Hindlimb muscle (tissue), 1 donor: Measurements from ENCODE around the gene NR2F1. TPM values are rescaled to one million over a fixed set of nuclear protein-coding genes. Genes with fewer than 3 reads are reported as not detected.
"Not testable (repeated sequence)": the region's sequence is repeated elsewhere in the genome, so short reads cannot be mapped to it uniquely, and the experiment has no call there.

Experiments
- DNase-seq: peaks from one replicate; pipeline ENCODE4 v3.0.0-alpha.2; 2013
- polyA plus RNA-seq: library from polyadenylated mRNA; unstranded; fragments of 120-200 nt; gene quantifications from one replicate; pipeline ENCODE4 v1.2.1, GENCODE V29; 2013; ENCODE audit not compliant: insufficient read length

Gene NR2F1
- polyA plus RNA-seq: 3.9 TPM

DNA sequence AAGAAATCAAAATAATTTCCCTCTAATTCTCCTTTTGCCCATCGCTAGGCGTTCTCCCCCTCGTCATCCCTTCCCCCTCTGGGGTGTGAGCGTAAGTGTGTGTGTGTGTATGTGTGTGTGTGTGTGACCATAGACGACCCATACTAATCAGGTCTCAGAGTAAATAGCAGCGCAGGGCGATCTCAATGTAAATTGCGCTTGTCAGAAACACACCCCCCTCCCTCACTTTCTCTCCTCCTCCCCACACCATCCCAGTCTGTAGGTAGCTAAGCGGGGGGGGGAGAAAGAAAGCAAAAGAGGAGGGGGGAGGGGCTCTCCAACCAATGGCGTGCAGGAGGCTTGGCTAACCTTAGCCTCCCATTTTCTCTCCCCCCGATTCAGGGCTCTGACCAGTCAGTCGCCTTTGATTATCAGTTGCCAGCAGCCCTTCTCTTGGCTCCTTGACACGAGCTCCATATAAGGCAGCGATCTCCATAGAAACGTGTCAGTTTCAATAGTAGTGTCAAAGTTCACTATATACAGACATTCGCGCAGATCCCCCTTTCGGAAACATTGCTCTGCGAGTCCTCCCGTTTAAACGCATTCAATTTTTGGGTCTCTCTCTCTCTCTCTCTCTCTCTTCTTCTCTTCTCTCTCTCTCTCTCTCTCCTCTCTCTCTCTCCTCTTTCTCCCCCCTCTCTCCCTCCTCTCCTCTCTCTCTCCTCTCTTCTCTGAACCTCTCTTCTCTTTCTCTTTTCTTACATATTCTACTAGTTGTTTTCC lies at the start of gene NR2F1:
Gene NR2F1 (plus strand): TSS at position 546 of the 762 bp plus-strand sequence. CDS start 1,802 bp downstream, outside the sequence.
- peak; percentile 72 for DNase-seq

DNA sequence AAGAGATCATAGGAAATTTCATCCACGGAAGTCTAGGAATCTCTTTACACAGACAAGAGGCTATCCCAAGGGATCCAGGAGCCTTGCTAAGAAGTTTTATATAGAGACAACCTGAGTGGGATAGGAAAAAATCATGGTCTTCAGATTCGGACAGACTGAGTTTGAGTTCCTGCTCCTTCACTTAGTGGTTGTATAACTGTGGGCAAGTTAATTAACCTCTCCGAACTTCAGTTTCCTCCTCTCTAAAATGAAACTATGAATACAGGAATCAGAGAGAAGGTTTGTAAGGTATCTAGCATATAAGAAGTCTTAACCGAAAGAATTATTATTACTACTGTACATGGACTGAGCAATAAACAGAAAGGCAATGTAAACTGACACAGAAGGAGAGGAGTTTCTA lies 37.1 kb upstream of the NR2F1 start:
- DNase-seq: no peak

DNA sequence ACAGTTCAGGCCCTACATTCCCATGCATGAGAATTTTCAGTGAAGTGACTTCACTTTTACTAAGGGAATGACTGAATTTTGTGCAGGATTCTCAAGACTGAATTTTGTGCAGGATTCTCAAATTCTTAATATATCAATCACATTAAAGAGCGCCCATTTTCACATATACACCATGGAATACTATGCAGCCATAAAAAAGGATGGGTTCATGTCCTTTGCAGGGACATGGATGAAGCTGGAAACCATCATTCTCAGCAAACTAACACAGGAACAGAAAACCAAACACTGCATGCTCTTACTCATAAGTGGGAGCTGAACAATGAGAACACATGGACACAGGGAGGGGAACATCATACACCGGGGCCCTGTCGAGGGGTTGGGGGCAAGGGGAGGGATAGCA lies 33.4 kb upstream of the NR2F1 start:
- DNase-seq: not testable (repeated sequence)

DNA sequence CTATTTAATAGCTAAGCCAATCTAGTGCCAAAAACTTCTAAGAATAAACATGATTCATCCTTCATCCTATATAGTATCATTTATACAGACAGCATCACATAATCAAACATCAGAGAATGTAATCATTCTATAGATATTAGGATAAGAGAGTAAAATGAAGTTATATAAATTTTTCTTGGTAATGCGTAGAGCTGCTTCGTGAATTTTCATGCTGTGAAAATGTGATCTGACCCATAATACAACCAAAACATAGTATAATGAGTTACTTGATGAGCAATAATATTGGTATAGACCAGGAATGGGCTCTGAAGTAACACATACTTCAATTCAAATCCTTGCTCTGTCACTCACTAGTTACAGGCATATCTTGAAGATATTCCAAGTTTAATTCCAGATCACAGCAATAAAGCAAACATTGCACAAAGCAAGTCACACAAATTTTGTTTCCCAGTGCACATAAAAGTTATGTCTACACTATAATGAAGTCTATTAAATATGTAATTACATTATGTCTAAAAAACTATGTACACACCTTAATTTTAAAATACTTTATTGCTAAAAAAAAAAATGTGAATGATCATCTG lies 25.9 kb upstream of the NR2F1 start:
- DNase-seq: no peak

DNA sequence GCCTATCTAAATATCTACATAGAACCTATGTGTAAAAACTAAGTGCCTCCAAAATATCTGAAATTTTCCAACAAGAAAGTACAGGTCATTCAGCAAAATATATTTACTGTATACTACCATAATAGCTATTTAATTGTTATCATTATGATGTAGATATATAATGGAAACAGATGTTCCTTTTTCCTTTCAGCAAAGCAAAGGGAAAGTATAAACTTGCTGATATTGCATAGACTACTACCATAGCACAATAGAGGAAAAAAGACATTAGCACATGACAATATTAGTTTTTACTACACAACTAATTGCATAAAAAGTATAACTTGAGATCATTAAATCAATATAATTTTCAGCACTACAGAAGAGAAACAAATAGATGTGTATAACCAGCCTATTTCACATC lies 16.9 kb upstream of the NR2F1 start:
- DNase-seq: no peak

DNA sequence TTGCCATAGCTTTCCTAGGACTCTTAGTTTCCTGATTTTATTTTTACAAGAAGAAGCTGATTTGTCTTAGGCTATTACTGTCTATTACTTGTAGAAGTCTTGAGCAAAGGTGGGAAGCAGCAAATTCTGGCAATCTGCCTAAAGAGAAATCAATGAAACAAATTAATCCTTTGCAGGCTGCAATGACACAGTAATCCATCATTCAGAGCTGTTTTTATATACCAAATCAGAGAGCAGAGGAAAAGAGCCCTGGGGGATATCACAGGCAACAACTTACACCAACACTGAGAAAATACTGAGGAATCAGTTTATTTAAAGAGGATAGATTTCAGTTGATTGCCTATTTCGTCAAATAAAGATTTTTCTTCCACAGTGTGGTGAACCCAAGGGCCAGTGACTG lies 15.6 kb upstream of the NR2F1 start:
- no peak for DNase-seq

DNA sequence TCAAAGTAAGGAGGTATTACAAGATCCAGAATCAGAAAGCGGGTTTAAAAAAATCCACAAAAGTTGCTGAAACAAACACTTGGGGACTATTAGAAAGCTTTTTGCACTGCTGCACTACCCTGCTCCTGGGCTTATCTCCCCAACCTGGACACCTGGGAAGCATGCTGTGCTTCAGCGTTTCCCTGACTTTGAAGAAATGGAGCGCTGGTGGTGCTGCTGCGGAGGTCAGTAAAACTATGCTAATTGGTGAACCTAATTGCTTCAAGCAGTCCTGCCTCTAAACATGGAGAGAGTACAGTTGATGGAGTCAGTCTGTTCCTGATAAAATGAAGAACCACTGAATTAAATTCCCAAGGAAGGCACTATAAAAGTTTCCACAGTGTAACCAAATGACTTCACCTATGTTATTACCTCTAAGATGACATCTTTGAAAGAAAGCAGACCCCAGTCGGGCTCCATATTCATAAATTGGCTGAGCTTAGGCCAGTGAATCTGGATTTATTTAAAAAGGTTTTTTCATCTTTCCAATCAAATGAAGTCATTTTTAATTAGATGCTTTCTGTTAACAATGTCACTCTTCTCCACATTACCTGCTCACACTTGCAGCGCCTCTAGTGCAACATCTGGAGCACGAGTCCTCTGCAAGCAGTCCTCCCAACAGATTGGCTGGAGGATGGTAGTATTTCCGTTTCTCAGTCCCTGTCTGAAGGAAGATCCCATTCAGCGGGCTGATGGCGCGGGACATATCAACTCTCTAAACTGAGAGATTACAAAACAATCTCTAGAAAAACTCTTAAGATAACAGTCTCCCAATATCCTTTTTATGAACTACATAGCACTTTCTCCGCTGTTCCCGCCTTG lies 13.5 kb upstream of the NR2F1 start:
- DNase-seq: no peak

DNA sequence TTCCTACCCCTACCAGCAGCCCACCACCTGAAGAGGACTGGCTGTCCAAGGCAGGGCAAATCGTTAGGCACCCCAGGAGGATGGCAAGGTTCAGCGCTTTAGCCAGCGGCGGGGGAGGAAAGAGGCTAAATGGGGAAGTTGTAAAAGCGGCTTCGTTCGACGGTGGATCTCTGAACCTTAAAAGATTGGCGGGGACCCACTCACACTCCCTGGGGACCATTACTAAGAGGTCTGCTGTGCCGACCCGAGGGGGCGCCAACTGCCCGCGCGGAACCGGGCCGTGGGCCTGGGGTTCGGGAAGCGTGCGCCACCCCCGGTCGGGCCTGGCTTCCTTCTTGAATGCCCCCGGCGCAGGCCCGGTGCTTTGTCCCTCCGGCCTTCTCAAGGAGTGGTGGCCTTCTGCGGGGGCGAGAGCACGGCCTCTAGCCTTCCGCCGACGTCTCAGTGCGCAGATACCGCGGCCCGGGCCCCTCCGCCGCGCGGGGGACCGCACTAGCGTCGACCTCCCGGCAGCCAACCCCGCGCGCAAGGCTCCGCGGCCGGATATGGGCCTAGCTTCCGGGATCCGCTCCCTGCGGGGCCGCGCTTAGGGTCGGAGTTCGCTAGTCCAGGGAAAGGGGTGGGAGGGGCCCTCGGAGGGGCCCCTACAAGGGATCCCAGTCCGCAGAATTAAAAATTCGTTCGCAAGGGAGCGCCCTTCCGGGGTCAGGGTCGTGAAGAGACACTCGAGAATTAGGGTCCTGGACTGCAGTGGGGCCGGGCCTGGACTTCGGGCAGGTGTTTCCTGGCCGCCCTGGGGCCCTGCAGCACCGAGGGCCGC lies 12.5 kb upstream of the NR2F1 start:
- DNase-seq: no peak

DNA sequence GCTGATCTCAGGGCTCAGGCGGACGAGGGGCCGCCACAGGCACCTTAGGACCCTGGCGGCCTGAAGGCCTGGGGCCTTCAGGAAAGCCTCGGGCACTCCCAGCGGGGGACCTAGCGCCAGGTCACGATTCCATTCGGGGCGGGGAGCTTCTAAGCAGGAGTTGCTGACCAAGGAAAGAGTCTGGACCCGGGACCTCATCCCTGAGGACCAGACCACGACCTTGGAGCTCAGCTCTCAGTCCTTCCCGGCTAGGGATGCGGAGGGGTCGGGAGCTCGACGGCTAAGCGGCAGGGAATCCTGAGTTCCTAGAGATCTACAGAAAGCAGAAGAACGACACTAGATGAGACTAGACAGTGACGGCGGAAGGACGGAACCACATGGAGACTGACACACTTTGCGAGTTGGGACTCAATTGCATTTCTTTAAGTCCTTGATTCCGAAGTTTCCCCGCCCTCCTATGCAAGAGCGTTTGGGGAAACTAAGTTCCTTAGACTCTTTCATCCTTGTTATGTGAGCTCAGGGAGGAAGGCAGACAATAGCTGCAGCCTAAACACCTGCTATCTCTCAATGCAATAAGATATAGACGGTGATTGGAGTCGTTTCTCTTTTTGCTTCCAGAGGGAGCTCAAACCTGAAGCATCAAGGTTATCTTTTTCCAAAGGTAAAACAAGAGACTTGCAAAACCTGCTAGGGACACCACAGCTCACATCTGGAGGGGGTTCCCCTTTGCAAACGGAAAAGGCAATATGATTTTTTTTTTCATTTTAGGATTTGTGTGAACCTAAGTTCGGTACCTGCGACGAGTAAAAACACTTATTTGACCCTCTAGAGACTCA lies 11.7 kb upstream of the NR2F1 start:
- no peak for DNase-seq

DNA sequence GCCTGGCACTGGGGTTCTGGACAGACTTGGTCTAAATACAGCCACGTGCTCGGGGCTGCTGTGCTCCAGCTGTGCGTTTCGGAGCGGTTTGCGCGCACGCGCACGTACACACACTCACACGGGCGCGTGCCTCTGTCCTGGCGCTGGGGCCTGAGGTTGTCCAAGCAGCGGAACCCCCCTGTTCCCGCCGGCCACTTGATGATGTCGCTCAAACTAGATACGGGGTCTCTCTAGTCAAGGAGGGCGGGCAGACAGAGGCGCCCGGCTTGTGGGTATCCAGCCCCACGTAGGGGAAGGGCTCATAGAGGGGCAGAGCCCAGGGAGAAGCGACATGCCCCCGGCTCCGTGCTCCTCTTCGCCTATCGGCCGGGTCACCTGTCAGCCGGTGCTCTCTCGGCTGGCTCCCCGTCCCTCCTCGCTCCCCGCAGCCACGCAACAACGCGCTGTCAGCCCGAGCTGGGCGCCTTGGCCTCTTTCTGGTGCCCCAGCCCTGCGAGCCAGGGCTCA lies 10.9 kb upstream of the NR2F1 start:
- no peak for DNase-seq

DNA sequence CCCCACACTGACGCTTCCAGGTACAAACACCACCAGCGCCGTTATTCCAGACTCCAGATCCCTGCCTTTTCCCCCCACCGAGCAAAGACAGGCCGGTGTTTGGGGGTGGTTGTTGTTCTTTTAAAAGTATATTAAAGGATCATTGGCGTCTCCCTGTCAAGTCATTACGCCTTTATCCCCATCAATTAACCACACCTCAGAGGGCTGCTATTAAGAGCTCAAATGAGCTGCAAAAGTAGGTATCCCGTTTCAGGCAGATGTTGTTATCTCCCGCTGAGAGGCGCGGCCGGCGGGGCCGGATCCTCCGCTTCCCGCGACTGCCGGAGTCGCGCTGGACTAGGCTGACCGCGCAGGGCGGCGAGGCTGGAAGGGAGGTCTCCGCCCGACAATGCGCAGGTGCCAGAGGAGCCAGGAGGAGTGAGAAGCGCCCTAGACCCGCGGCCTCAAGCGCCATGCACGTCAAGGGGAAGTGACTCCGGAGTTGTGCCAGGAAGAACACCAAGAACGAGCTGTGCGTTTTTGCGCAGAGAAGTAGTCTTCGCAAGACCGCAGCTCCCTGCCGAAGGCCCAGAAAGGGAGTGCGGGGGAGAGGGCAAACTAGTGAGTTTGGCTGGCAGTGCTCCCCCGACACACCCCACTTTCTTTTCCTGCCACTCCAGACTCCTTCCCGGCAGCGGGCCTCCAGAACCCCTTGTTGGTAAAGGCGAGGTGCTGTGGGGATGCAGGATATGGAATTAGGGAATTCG lies 10.2 kb upstream of the NR2F1 start:
- no peak for DNase-seq

DNA sequence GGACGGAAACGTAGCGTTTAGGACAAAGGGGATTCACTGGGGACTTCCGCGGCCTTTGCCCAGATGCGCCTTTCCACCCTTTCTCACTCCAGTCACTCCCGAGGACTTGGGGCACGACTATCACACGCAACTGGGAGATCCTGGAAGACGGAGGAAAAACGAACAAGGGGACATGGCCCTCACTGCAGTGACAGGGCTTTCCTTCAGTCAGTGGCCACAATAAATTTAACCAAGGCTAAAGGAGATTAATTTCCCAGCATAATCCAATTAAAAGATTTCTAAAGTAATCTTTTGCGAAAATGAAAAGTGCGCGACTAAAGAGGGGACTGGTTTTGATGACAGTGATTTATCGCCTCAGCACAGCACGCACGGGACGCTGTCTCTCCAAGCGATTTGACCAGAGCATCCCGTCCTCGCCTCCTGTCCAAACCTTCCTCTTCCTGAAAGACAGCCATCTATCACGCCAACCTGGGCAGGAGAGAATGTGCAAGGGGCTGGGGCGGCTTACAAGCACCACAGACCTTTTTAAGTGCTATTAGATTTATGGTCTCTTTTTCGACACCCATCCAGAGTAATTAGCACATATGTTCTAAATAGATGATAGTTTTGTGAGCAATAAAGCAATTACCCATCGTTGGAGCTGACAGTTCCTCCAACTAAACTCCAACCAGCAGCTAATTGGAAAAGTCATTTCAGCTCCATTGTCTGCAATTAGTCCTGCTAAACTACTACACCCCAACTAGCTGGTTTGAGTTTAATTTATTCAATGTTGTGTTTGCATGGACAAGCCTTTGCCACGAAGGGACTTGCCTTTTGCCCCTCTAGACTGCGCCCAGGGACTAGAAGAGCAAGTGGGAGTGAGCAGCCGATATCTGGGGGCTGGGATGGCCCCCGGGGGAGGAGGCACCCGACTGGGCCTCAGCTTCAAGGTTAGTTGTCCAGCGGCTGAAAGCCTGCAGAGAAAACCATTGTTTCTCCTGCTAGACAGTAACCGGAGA lies 9.4 kb upstream of the NR2F1 start:
- no peak for DNase-seq

DNA sequence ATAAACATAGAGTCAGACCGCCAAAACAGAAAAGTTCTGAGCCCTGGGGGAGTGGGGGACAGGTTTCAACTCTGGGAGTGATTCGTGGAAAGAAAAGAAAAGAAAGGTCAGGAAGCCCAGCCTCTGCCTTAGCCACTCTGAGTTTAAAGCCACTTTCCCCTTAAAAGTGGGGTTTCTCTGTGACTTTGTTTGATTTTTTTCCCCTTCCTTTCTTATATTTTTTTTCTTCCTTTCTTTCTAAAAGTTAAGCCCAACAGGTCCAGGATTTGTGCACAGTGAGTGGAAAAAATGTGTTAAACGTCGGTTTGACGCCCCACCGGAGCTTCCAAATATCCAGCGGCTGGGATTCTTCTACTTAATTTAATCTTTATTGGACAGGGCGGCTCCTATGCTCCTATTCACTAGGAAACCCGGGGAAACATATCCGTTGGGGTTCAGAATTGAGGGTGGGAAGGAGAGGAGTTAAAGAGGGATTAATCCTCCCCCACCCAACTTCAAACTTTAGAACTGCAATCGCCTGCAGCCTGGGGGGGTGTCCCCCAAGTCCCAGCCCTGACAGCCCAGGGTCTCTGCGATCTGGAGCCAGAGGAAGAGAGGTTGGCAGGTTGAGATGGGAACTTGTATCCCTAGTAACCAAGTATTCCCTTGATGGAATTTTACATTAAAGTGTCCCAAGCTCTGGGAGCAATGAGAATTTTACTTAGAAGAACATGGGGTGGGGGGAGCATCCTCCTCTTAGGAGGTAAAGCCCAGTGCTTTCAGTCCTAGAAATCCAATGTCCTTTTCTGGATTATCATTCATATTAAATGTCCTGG lies 8.3 kb upstream of the NR2F1 start:
- no peak for DNase-seq

DNA sequence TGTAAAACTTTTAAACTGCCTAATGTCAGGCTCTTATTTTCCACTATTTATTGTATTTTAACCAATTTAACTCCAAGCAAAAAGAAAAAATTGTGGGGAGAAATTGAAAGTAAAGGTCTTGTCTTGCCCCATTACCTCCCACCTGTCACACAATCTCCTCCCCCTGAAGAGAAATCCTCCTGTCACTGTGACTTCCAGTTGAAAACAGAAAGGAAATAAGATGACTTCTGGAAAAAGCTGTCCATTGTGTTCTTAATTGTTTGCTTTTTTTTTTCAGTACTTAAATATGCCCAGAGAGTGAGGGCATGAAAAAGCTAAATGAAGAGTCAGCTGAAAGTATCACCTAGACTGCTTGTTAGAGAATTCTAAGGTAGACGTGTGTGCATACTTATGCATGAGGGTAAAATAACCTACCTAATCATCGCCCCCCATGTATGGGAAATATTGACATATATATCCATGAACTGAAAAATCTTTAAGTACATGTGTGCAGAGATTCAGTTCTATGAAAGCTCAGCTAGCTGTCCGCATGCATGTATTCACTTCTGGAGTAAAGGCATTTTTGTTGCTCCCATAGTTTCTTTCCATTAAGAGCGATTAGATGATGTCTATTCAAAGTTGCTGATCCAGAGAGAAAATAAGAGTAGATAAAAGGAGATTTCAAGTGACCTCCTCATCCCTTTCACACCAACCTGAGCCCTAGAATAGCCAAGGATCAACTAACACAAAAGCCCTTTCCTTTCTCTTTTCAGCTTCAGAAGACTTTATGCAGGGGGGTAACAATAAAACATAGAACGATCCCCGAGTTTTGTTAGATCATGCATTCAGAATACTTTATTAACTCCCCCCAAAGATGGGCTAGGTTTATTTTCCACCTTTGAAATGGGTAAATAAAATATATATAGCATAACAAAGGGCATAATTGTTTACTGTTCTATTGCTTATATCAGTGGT lies 7.3 kb upstream of the NR2F1 start:
- no peak for DNase-seq

DNA sequence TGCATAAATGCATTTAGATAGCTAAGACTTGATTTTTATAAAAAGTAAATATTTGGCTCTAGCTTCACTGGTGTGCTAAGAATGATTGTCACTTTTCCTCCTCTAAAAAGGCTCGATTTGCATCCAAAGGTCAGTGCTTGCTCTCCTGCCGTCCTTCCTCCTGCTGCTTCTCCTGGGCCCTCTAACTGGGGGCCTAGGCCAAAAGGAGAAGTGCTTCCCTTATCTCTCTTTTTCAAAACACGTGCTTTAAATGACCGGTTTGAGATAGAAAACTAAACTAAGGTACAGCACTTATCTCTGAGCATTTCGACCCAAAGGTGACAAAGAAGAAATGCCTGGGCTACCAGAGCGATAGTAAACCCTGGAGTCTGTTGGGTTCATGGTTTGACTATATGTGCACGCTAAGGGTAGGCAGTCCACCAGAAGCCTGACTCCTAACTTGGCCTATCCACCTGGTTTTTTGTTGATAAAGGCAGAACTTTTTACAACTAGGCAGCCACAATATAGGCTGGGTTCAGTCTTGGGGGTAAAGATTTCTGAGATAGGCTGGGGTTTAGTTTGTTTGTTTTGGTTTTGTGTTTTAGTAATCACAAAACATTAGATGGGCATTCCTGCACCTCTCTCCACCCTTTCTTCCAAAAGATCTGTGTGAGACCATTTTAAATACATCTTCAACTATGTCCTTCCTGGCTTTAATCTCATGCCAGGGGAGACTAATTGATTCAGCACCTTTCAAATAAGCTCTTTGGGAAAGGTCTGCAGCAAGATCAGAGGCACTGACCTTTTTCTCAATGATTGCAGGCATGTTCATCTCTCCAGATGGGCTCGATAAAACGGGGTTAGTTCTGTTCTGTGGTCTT lies 5.8 kb upstream of the NR2F1 start:
- DNase-seq: no peak
